LoVo (cell line): ENCODE results near the gene AOPEP.
A peak's percentile ranks its signal among the peaks of the same experiment; 100 is the strongest.

Source experiments
- DNase-seq: peaks from one replicate; pipeline ENCODE4 v3.0.0-alpha.2; 2016; ENCODE audit warnings: low spot score

The AOPEP gene

DNA sequence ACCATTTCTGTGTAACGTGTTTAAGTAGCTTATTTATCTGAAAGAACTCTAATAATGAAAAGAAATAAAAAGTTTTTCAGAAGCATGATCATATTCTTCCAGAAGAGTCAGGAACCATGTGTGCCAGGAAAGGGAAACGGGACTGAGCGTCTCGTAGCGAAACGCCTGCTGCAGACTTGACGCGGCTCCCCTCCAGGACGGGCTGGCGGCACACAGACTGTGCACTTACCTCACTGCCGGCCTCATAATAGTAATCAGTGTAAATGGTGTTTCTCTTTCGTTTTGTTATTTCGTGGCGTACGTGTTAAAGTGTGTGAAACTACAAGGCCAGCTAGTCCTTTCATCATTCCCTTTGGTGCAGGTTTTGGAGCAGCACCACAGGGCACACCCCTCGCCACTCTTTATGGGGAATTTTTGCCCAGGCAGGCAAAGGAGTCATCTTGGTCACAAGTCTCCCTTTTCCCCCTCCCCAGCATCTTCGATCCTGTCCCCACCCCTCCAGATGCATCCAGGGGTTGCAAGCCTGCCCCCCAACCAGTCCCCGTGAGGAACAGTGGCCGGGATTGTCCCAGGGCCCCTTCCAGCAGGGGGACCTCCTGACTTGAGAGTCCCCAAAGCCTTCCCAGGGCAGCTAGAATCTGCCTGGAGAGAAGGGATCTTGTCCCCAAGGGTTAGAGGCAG lies 357.9 kb downstream of the AOPEP start:
- no peak for DNase-seq

DNA sequence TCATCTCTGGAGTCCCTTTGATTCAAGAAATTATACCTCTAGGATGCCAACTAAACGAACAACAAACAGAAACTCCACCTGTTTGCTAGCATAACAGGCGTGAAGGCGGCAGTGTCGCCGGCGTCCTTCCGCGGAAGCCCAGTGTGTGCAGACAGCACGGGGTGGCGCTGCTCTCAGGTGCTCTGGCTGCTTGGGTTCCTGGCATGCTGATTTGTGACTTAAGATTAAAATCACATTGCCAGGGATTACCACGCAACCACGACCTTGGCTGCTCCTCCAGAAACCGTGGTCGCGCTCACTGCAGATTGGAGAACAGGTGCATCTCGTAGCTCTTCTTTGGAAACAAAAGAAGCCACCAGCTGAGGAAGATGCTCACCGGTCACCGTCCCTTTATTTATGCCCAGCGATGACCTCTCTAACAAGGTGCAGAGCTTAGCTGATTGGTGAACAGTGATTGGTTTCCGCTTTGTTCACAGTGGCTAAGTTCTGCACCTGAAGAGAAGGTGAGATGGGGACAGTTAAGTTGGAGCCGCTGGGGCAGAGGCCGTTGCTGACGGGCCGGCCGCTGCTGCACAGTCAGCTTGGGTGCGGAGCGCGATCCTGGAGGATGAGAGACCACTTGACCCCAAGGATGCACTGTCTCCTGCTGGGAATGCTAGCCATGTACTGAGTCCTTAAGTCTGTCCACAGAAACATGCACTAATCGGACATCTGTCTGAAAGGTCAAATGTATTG lies 358.7 kb downstream of the AOPEP start:
- DNase-seq = no peak

DNA sequence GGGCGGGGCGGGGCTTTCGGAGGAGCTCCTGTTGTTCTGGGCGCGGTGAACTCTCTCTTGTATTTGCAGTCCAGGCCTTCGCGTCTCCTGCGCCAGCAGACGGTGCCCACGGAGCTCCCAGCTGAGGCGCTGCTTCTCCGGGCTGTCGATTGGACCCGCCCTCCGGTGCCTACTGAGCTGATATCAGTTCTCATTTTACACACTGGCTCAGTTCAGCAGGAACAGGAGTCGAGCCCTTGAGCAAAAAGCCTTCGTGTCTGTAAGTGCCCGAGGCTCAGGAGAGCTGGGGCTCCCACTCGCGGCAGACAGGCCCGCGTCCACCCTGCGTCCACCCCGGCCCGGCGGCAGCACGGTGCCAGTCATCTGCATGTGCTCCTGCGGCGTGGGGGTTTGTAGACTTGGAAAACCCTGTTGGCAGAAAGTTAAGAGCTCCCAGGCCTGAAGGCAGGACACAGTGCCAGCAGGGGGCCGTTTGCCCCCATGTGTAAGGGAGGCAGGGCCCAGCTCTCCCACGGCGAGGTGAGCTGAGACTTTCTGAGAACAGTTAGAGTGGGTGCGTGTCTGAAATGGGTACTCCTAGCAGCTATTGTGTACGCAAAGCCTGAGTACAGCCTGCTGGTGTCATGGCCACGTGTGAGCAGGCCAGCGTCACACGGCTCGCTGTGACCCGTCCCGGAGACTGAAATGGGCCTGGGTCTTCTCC lies 359.5 kb downstream of the AOPEP start:
- DNase-seq = no peak

DNA sequence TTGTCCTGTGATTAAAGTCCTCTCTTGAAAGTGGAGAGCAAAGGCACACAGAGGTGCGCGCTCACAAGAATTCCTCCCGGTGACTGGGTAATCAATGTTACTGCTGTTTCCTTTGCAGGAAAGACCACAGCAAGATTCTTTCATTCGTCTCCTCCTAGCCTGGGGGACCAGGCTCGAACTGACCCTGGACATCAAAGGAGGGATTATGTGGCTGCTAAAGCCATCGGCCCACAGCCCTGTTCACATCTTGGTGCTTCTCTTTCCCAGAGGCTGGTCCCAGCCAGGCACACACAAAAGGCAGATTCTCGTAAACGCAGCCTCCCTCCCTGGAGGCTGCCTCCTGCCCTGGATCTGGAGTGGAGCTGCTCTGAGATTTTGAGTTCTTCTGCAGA lies 360.1 kb downstream of the AOPEP start:
- no peak for DNase-seq

- peak; percentile 10 for DNase-seq
These were observed 361.3 kb downstream of the AOPEP start for GRCh38 chr9:95087659-95088242.

DNA sequence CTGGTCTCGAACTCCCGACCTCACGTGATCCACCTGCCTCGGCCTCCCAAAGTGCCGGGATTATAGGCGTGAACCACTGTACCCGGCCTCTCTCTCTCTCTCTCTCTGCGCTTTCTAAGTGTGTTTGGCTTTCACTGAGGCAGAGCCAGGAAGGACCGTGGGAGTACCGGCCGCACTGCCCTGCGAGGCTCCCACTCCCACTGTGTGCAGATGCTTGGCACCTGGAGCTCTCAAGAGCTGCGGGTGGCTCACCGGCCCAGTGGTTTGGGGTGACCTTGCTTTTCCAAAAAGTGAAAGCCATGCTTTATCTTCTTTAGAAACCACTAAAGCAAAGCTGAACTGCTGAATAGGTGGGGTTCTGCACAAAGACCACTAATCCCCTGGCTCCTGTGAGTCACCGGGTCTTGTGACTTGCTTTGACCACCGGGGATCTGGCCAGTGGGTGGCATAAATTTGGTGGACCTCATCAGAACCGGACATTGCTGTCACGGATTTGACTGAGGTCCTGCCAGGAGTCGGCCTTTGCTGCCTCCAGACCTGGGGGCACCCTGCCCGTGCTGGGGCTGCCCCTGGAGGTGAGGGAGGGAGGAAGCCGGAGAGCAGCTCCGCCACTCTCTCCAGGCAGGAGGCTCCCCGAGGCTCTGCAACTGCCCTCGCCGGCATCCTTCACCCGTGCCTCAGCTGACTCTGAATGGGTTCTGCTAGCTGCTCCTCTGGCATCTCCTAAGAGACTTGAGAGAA lies 362.1 kb downstream of the AOPEP start:
- no peak for DNase-seq

DNA sequence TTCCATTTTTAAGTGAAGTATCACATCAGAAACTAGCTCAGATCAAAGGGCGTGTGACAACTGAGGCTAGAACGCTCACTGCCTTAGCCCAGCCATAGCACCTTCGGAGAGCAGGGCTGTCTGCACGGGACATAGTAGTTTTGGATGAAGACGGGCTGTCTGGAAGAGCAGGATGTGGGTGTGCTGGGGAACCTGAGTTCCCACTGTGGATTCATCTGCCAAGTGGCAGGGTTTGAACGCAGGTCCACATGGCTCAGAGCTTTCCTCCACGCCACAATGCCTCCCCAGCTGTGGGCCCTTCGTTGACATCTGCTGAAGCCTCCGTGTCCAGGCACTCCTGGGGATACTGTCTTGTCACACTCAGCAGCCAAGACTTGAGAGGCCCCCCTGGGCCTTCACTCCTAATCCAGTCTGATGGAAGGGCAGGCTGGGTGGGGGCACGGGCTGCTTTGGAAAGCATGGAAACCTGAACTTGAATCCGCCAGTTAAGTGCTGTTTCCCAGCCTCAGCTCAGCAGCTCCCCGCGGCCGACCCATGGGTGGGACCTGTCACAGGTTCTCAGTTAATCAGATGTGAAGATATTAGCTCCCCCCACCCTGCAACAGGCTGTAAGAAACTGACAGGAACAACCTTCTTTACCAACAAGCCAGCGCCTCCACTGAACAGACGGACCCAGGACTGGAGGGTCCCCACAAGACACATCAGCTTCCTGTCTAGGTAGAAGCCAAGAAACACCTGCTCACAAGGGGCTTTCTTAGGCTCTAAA lies 362.9 kb downstream of the AOPEP start:
- DNase-seq = no peak

- no peak for DNase-seq
These were observed 363.7 kb downstream of the AOPEP start for GRCh38 chr9:95090023-95090791.

DNA sequence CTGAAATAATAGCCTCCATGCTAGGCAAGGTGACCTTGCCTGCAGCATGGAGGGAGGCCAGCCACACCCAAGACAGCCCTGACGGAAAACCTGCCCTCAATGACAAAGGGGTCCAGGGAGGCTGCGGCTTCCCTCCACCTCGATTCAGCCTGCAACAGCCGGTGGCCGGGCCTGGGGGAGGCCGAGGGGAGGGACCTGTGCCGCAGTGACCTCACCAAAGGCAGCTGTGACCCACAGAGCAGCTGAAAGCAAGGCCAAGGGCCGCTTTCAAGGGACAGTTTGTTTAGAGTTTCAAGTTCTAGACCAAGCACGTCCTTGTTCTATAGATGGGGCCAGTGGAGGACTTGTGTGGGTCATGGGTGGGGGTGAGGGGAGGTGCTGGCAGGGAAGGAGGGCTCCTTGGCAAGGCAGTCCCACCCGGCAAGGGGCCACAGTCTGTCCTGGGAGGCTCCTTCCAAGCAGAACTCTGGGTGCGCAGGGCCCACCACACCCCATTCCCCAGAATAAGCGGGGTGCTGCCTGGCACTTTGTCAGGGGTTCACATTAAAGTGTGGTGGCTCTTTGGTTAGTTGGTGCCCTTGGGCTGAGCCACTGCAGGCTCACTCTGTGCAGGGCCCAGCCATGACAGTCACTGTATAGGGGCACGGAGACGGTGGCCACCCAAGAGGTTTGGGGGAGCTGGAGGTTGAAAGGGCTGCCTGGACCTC lies 364.5 kb downstream of the AOPEP start:
- no peak for DNase-seq

DNA sequence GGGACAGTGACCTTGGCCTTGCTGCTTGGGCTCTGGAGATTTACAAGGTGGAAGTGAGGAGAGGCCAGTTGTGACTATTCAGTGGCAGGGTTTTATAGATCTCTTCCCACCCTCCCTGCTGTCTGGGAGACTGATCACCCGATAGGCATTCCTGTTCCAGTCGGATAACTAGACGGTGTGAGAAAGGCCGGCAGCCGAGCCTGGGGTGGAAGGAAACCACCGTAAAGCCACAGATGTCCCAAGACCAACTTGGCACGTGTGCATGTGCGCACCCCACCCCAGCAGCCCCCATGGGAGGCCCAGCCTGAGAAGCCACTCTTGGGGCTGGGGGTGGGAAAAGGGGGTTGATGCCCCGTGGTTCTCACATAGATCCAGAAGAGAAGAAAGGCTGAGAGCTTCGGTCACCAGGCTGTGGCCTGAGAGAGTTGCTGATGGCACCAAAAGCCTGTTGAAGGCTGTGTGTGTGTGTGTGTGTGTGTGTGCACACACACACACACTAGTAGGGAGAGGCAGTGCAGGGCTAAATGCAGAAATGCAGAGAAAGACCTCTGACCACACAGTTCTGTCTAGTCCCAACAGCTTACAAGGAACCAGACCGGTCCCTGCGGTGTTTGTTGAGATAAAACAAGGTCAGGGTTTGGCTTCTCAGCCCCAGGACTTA lies 365.2 kb downstream of the AOPEP start:
- DNase-seq = peak; percentile 14

DNA sequence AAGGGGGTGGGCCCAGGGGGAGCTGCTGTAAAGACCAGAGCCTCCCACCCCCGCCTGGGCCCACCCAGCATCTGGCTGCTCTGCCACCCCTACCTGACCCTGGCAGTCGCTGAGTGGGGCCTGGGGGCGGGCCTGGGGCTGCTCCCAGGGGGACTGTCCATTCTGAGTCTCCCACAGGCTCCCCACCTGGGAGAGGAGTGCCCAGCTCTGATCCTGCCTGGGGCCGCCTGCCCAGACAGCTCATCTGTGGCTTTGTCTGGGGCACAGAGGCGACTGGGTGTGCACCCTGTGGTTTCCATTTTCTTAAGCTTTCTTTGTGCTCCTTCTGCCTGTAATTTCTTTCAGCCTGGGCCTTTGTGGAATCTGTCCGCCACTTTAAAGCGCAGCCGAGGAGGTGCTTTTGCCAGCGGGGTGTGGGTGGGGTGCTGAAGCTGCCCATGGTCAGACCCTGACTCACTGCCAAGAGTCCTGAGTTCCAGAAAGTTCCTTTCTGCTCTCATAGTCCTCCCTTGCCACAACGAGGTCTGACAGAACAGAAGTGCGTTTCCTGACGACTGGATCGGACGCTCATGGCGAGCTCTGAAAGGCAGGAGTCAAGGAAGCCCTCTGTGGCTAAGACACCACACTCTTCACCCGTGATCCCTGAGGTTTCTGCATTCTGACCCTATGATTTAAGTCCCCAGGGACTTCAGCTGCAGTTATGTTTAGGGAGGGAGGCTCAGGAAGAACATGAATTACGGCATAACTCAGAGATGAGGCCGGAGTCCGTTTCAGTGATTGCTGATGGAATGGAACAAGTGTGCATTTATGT lies 366.0 kb downstream of the AOPEP start:
- DNase-seq = peak; percentile 50

DNA sequence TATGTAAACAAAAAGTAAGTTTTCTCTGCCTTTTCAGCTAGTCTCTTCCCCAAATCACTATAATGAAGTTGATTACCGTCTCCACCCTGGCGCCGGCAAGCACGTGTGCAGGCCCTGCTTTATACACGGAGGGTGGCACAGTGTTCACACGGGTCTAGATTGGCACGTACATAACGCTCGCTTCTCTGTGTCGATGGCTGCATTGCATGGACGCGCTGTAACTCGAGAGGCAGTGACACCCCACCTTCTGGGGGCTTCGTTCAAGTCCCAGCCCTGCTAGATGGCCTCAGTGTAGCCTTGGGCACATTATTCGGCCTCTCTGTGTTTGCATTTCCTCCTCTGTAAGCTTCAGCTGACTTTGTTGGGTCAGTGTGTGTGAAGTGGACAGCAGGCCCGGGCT lies 367.1 kb downstream of the AOPEP start:
- no peak for DNase-seq

DNA sequence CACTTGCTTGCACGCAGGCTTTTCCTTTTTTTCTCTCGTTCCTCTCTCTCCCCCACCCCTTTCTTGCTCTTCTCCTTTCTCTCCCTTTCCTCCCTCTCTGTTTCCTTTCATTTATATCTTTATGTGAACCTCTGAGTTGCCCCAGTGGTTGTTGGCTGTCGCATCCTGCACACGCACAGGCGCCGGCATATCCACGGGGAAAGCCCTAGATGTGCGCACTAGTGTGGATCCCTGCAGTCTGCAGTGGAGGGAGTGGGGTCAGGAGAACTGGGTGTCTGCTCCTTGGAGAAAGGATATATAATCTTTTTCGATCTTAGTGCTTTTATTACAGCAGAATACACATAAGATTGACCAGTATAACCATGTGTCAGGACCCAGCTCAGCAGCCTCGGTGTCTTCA lies 367.5 kb downstream of the AOPEP start:
- no peak for DNase-seq

DNA sequence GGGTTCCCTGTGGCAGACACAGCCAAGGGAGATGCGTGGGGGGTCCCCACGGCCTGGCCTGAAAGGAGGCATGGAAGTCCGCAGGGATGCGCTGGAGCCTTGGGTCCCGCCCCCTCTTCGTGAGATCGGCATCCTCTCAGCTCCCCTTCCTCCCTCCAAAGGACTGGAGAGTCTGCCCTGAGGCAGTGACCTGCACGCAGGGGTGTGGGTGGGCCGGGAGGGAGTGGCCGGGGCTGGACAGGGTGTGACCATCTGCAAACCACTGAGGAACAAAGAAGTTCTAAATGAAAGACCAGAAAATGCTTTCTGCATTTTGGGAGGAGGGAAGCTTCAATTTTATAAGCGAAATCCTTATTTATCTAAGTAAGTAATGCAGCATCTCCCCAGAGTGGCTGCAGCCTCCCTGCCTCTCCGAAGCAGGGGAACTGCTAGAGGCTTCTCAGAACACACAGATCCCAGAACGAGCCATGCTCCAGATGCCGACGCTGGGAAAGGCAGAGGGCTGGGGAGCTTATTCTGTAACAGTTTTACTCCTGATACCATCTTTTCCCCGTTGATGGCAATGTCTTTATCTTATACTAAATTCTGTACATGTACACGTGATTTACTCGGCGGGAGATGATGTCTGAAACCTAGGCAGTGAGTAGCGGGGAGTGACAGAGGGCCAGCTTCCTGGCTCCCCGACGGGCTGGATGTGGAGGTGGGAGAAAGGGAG lies 369.3 kb downstream of the AOPEP start:
- no peak for DNase-seq

GRCh38 chr9:95096381-95096780 lies 369.9 kb downstream of the AOPEP start:
- DNase-seq = no peak

GRCh38 chr9:95096807-95097206 lies 370.3 kb downstream of the AOPEP start:
- no peak for DNase-seq

DNA sequence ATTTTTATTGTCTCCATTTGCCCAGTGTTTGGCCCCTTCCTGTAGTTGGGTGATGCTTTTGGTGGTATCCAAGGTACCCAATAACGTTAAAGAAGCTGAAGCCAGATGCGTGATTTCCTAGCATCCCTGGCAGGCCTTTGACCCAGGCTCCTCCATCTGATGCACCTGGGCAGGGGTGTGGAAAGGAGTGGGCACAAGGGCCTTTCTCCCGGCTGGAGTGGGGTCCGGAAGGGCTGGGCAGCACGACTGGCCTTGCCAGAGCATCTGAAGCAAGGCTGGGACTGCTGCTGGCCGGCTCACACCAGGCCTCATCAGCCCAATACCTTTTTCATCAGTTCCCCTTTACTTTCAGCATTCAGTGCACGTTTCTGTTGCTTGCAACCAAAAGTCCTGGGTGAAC lies 370.8 kb downstream of the AOPEP start:
- DNase-seq = no peak

- no peak for DNase-seq
These were observed 372.0 kb downstream of the AOPEP start for GRCh38 chr9:95098391-95098921.
